ENCODE data around the gene CUBN.
"Not testable (repeated sequence)": the region's sequence is repeated elsewhere in the genome, so short reads cannot be mapped to it uniquely, and the experiment has no call there.

The CUBN gene

DNA sequence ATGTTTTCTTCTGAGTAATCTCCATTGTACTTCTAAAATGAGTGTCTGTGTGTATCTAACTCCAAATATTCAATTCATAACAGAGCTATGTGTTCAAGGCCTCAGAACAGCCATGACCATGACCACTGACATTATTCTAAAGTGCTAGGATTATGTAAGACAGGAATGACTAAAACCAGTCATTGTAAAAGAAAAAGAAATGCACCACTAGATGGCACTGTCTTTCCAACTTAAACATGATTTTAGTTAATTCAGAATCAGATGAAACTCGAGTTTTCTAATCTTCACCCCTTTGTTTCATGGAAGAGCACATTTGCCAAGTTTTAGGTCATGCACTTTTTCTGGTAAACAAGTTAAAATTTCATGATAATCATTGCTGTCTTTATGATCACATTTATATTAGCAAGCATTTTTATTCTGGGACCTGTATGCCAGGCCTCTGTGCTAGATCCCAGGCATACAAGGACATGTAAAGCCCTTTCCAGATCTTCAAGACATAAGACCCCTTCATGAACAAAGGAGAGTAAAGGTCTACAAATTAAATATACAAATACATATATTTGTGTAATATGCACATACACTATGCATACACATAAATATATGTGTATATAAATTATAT lies 286.2 kb downstream of the CUBN start:
- in situ Hi-C loops (cut with HindIII; ENCODE audit: low sequenced_read_pairs) = no loop called here

DNA sequence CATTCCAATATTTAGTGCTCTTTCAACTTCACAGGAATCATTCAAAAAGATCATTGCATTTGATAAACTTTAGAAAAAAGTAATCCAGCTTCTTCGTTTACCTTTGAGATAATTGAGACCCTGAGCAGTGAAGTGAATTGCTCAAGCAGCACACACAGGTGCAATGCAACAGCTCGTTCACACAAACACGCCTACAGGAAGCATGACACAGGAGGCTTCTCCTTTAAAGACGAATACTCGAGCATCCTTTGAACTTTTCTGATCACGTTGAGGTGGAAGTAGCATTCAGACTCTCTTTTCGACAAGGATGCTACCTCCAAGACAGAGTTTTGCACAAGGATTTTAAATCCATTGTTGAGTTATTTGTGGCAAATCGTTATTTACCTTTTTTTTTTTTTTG lies 294.4 kb downstream of the CUBN start:
- in situ Hi-C loops (cut with HindIII; ENCODE audit: low sequenced_read_pairs) = loop anchor here (5.0 kb wide), 1 partner anchor 612 kb away; no protein-coding TSS in a partner anchor

DNA sequence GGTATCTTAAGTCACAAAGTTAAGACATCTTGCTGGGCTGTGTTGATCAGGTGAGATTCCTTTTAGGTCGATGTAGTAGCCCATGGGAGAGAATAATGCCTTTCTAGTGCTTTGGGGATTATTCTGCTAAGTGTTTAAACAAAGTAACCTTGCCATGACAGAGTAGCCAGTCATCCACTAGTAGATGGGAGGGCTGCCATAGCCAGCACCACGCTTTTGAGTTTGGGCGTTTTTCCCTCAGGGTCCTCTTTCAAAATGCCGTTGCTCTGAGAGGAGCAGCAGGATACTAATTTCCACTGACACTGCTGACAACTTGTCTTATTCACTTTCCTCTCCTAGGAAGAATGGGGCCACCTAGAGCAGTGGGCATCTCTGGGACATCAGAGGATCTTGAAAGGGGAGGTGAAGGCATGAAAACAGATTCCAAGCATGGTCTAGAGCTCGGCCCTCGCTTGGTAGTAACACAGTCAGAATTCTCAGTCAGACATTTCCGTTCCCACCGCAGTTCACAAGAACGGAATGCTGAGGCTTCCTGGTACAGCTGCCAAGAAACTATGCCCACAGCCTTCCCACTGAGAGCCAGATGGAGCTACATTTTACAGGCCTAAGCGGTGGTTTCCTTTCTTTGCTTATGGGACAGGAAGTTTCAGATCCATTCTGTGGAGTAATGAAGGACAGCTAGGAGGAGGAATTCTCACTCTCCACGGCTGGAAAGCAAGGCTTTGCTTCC lies 297.1 kb downstream of the CUBN start:
- in situ Hi-C loops (cut with HindIII; ENCODE audit: low sequenced_read_pairs) = no loop called here

DNA sequence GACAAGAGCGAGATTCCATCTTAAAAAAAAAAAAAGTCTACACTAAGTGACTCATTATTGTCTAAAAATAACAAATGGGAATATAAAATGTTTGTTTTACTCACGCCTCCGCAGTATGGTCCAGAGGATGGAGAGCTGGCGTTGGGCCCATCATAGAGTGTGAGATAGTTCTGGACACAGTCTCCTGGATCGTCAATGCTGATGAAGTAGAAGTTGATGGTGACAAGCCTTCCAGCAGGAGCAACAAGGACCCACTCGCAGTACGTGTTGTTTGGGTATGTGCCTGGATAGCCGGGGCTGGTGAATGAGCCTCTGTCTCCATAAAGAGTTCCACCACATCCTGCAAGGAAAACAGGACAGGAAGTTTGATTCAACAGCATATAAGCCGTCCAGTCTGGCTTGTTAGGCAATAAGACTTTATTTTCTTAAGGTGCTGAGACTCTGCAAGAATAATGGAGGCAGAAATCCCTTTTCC lies 300.9 kb downstream of the CUBN start:
- in situ Hi-C loops (cut with HindIII; ENCODE audit: low sequenced_read_pairs) = no loop called here

DNA sequence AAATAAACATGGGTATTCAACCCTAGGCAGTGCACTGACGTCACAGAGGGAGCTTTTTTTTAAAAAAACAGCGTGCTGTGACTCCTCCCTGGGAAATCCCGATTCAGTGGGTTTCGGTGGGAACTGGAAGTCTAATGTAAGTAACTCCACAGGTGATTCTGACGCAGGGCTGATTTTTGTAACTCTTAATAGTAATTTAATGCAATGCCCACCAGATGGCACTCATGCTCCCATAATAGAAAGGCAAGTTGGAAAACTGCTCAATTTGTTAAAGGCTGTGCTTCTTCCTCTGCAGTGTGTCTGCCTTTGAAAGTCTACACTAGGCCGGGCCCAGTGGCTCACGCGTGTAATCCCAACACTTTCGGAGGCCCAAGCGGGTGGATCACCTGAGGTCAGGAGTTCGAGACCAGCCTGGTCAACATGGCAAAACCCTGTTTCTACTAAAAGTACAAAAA lies 301.5 kb downstream of the CUBN start:
- in situ Hi-C loops (cut with HindIII; ENCODE audit: low sequenced_read_pairs) = no loop called here

DNA sequence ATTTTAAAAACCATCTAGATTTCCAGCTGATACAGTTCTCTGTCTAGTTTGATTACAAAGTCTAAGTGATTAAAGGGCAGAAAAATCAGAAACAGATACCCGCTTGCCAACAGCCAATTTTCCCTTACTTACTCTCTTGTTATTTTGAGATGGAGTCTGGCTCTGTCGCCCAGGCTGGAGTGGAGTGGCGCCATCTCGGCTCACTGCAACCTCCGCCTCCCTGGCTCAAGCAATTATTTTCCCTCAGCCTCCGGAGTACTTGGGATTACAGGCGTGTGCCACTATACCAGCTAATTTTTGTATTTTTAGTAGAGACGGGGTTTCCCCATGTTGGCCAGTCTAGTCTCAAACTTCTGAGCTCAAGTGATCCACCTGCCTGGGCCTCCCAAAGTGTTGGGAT lies 302.1 kb downstream of the CUBN start:
- in situ Hi-C loops (cut with HindIII; ENCODE audit: low sequenced_read_pairs) = not testable (repeated sequence)

DNA sequence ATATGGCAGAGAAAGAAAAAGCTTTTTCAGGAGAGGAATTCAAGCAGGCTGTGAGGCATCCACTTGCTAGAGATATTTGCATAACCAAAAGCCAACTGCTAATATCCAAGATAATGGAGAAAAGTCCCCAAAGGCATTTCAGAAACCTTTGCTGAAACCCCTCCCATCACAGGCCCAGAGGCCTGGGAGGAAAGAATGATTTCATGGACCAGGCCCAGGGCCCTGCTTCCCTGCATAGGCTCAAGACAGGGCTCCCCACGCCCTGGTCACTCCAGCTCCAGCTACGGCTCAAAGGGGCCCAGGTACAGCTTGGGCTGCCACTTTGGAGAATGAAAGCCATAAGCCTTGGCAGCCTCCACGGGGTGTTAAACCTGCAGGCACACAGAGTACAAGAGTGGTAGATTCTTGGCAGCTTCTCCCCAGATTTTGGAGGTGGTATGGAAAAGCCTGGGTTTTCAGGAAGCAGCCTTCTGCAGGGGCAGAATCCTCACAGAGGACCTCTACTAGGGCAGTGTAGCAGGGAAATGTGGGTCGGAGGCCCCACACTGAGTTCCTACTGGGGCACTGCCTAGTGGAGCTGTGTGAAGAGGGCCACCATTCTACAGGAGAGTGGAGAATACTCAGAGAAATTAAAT lies 306.8 kb downstream of the CUBN start:
- in situ Hi-C loops (cut with HindIII; ENCODE audit: low sequenced_read_pairs) = no loop called here

DNA sequence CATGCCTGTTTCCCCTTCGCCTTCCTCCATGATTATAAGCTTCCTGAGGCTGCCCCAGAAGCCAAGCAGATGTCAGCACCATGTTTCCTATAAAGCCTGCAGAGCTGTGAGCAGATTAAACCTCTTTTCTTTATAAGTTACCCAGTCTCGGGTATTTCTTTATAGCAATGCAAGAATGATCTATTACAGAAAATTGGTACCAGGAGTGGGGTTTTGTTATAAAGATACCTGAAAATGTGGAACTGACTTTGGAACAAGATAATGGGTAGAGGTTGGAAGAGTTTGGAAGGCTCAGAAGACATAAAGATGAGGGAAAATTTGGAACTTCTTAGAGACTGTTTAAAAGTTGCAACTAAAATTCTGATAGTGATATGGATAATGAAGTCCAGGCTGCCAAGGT lies 307.6 kb downstream of the CUBN start:
- in situ Hi-C loops (cut with HindIII; ENCODE audit: low sequenced_read_pairs) = no loop called here

DNA sequence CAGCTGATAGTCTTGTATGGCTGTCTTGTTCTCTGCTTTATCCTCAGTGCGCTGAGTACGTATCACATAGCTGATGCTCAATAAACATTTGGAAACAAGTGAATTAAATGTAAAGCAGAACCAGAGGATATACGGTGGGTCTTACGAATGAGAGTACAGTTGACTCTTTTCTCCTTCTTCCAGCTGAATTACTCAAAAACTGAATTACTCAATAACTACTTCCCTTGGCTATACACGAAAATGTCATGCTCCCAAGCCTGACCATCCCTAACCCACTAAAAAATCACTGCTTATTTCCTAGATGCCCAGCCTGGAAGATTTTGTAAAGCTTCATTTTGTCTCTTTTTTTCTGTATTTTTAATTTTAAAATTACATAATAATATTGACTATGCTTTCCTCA lies 309.2 kb downstream of the CUBN start:
- in situ Hi-C loops (cut with HindIII; ENCODE audit: low sequenced_read_pairs) = no loop called here

DNA sequence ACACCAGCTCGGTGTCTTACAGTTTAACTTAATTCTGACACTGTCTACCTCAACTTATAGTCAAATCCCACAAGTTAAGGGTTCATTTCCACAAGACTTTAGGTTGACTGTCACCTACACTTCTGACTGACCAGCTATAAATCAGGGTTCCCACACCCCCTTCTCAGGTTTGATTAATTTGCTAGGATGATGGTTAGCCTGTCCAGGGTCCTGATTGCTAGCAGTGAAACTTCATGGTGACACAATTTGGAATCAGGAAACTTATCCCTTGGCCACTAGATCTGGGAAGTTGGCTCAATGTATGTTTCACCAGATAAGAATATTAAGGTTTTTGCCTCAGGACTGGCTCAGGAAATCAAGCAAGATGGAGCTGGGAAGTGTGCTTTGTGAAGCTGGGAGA lies 309.6 kb downstream of the CUBN start:
- in situ Hi-C loops (cut with HindIII; ENCODE audit: low sequenced_read_pairs) = no loop called here

DNA sequence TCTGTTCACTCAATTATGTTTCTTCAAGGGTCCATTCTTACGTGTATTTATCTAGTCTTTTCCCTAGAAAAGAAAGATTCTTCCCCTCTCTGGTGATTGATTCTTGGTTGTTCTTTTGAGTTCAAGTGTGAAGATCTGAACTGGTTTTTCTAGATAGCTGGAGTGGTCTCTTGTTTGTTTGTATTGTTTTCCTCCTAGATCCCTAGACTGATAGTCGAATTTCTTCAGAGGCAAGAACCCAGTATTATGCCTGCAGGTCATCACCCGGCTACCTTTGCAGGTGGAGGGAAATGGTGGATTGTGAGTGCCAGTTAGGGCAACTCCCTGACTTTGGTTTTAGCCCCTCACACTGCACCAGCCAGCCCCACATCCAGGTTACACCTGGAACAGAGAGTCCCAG lies 310.2 kb downstream of the CUBN start:
- in situ Hi-C loops (cut with HindIII; ENCODE audit: low sequenced_read_pairs) = no loop called here

DNA sequence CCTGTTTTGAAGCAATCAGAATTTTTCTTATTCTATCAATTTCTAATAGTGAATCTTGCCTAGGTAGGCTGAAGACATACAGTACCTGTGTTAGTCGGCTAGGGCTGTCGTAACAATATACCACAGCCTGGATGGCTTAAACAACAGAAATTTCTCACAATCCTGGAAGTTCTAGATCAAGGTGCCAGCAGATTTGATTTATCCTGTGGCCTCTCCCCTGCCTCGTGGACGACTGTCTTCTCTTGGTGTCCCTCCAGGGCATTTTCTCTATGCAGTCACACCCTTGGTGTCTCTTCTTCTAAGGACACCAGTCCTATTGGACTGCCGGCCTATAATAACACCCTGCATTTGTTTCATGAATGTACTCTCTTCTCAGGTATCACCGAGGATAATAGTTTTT lies 310.6 kb downstream of the CUBN start:
- in situ Hi-C loops (cut with HindIII; ENCODE audit: low sequenced_read_pairs) = no loop called here

DNA sequence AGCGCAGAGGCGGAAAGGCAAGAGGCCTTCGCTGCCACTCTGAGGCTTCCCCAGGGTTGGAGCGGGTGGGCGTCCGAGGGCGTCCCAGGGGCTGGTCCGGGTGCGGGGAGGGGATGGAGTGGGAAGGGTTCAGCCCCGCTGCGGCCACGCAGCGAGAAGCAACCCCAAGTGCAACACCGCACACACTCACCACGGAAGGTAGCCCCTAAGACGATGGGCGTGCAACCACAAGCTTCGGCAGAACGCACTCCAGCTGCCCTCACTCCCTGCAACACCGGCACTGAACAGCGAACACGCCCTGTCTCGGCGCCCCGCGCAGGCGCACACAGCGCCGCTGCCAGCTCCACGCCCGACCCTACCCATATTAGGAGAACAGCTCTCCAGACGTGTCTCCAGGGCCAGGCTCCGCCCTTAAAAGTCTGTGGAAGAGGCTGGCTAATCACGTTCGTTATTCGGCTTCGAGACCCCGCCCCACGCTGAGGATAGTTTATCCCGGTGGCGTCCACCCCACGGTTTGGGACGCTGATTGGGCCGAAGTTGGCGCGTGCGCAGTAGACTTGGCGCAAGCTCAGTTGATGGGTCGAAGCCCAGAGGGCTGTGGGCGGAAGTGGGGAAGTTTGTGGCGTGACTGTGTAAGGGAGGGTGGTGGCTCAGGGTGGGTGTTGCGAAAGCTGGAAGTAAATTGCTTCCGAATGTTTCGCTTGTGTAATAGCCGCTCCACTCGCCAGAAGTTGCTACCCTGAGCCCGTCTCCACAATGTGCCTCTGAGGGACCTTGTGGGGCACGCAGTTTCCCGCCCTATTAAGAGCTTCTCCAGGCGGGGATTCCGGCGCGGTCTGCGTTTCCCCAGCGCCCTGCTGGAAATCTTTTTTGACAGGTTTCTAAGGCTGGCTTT lies 312.2 kb downstream of the CUBN start, which contains the start of gene RSU1:
RSU1 (minus strand) TSS at position 300 of the 895 bp plus-strand sequence. CDS start 343 bp downstream, outside the sequence.
- in situ Hi-C loops (cut with HindIII; ENCODE audit: low sequenced_read_pairs) = no loop called here

DNA sequence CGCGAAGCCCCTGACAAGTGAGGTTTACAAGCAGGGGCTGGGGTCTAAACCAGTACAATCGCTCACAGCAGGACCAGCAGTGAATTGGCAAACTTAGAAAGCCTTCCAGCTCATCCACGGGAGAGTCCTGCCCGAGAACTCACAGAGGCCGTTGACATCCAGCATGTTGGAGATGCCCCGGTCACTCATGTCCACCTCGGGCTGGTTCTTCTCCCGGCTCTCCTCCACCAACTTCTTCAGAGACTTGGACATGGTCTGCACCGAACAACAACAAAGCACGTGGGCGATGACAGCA lies 312.8 kb downstream of the CUBN start:
- in situ Hi-C loops (cut with HindIII; ENCODE audit: low sequenced_read_pairs) = no loop called here

DNA sequence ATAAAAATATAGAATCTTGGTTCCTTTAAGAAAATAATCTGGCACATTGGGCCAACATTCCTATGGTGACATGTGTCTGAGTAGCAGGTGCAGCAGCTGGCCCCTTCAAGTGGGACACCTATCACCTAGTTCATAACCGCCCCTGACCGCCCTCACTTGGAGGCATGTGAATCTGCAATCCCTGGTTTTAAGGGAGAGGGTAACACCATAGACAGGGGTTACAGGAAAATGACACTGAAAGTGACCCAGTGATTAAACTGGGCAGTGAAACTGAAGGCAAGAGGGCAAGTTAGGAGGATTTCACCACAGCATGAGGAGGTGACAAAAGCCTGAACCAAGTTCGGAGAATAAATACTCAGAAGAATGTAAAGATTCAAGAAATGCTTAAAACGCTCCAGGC lies 313.4 kb downstream of the CUBN start:
- in situ Hi-C loops (cut with HindIII; ENCODE audit: low sequenced_read_pairs) = no loop called here

DNA sequence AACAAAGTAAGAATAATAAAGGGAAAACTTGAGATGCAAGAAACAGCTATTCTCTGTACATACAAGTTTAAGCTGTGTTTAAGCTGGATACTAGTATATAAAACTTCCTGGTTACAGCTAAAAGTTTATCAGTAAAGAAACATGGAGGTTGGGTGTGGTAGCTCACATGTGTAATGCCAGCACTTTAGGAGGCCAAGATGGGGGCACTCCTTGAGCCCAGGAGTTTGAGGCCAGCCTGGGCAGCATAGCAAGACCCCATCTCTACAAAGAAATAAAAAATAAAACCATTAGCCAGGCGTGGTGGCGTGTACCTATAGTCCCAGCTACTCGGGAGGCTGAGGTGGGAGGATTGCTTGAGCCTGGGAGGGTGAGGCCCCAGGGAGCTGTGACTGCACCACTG lies 315.6 kb downstream of the CUBN start:
- in situ Hi-C loops (cut with HindIII; ENCODE audit: low sequenced_read_pairs) = no loop called here

DNA sequence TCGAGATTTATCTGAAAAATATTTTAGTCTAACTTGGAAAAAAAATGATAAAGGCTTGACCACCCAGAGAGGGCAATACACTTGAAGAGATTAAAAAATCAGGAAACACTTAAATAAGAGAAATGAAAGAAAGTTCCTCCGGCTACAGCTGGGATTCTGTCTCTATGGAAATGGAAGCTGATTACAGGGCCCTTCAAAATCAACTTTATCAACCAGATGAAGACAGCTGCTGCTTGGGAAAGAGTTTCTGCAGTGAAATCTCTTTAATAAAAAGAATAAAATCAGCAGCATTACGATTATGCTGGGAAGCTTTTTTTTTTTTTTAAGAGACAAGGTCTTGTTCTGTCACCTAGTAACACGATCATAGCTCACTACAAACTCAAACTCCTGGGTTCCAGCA lies 316.9 kb downstream of the CUBN start:
- in situ Hi-C loops (cut with HindIII; ENCODE audit: low sequenced_read_pairs) = no loop called here

DNA sequence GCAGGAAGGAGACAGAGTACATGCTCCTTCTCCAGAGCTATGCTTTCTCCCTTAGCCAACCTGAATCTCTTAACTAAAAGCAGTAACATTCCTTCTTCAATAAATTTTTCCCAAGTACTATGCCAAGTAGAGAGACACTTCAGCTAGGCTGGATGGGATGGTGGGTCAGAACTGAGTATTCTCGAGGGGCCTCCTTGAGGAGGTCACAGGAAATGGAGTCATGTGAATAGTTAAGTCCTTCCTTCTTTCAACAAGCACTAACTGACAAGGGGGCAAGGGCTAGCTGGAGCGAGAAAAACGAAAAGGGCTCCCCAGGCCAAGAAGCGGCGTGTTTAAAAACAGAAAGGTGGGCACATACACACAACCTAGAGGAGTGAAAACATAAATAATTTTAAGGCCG lies 317.8 kb downstream of the CUBN start:
- in situ Hi-C loops (cut with HindIII; ENCODE audit: low sequenced_read_pairs) = no loop called here

DNA sequence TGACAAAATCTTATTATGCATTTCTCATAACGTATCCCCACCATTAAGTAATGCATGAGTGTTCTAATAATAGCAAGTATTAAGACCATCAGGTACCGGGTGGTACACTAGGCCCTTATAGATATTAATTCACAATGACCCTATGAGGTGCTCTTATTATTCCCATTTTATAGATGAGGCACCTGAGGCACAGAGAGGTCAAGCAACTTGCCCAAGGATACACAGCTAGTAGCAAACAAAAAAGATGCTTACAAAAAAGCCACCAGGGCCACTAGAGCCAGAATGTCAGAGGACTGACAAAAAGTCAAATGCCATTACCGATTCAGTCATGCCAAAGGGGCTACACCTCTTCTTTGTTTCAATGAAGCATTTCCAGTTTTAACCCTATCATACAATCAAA lies 318.3 kb downstream of the CUBN start:
- in situ Hi-C loops (cut with HindIII; ENCODE audit: low sequenced_read_pairs) = no loop called here

DNA sequence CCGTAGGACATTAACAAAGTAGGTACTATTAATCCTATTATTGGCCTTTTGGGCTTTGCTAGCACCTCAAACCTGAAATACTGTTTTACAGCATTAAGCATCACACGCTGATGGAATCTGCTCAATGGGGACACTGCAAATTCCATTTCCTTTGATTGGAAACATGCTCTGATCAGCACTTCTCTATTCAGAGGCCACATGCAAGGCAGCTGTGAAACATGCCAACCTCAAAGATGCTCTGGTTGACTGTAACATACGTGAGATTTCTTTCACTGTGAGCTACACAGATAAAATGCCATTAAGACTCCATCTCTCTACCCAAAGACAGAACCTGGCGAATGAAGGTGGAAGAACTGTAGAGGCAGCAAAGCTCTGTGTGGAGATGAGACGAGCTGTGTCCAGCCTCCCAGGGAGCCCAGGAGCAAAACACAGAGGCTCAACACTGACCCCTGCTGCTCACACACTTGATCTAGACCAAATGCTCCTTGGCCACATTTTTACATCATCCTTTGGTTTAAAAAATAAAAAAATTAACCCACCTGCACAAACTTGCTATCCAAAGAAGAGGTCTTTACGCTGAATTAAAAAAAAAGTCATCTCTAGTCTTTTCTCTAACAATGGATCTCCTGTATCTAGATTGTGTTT lies 320.4 kb downstream of the CUBN start:
- in situ Hi-C loops (cut with HindIII; ENCODE audit: low sequenced_read_pairs) = no loop called here

DNA sequence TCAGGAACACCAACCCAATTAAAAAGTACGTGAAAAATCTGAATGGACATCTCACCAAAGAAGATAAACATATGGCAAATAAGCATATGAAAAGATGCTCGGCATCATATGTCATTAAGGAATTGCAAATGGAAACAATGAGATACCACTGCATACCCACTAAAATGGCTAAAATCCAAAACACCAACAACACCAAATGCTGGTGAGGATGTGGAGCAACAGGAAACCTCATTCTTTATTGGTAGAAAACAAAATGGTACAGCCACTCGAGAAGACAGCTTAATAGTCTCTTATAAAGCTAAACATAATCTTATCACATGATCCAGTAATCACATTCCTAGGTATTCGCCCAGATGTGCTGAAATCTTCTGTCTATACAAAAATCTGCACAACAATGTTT lies 325.5 kb downstream of the CUBN start:
- in situ Hi-C loops (cut with HindIII; ENCODE audit: low sequenced_read_pairs) = no loop called here

Measured in DLD1 (cell line).